Liver (tissue), 9 donors: ENCODE results near the gene ILKAP. TPM values are rescaled to one million over a fixed set of nuclear protein-coding genes. Genes with fewer than 3 reads are reported as not detected.
A peak's percentile ranks its signal among the peaks of the same experiment; 100 is the strongest.

ENCODE experiments used
- DNase-seq: peaks from one replicate; pipeline ENCODE4 v3.0.0-alpha.2; 2017; ENCODE audit warnings: low spot score
- H3K27ac ChIP-seq, 2 donors: one replicate each; pipeline ENCODE4 v1.7.0; 2013; ENCODE audit warnings: inconsistent platforms in 2 of 2, low read length in 2 of 2, control low read depth in 1 of 2, low read depth in 1 of 2, mild to moderate bottlenecking in 1 of 2
- H3K27me3 ChIP-seq, 4 donors: one replicate each; pipeline versions ENCODE4 v1.6.1 to v1.7.0; 2013; ENCODE audit warnings: low read length in 3 of 4, inconsistent platforms in 1 of 4, mild to moderate bottlenecking in 1 of 4, moderate library complexity in 1 of 4; ENCODE audit not compliant: control insufficient read depth in 4 of 4, insufficient read depth in 4 of 4
- H3K36me3 ChIP-seq, 4 donors: one replicate each; pipeline versions ENCODE4 v1.6.1 to v1.7.0; 2013; ENCODE audit warnings: low read length in 3 of 4, mild to moderate bottlenecking in 3 of 4, low read depth in 1 of 4, moderate library complexity in 1 of 4; ENCODE audit not compliant: control insufficient read depth in 4 of 4, insufficient read depth in 3 of 4
- H3K4me1 ChIP-seq, 4 donors: one replicate each; pipeline versions ENCODE4 v1.6.1 to v1.7.0; 2013; ENCODE audit warnings: low read length in 3 of 4, mild to moderate bottlenecking in 3 of 4, moderate library complexity in 1 of 4; ENCODE audit not compliant: control insufficient read depth in 4 of 4, insufficient read depth in 4 of 4
- H3K4me3 ChIP-seq, 3 donors: one replicate each; pipeline versions ENCODE4 v1.6.1 to v1.7.0; 2013; ENCODE audit warnings: low read length in 3 of 3, control low read depth in 1 of 3, low read depth in 1 of 3, mild to moderate bottlenecking in 1 of 3
- H3K9ac ChIP-seq, 2 donors: one replicate each; pipeline ENCODE4 v1.7.0; 2013; ENCODE audit warnings: low read length in 2 of 2, mild to moderate bottlenecking in 2 of 2, moderate library complexity in 2 of 2, control low read depth in 1 of 2, low read depth in 1 of 2
- H3K9me3 ChIP-seq, 4 donors: one replicate each; pipeline versions ENCODE4 v1.6.1 to v1.7.0; 2013; ENCODE audit warnings: low read length in 3 of 4; ENCODE audit not compliant: control insufficient read depth in 4 of 4
- CTCF ChIP-seq: fragments of 150-350 bp; IDR thresholded peaks from 2 replicates; pipeline ENCODE4 v1.5.1; 2017; ENCODE audit warnings: improper control_type of control experiment, low read depth, low read length; ENCODE audit not compliant: missing input control
- FOXA1 ChIP-seq: IDR thresholded peaks from 2 replicates; pipeline ENCODE4 v1.6.1; 2016; ENCODE audit warnings: antibody characterized with exemption
- FOXA2 ChIP-seq: IDR thresholded peaks from 2 replicates; pipeline ENCODE4 v1.6.1; 2016; ENCODE audit warnings: antibody characterized with exemption
- GABPA ChIP-seq, 2 donors: IDR thresholded peaks in 1 of 2; conservative IDR thresholded peaks in 1 of 2; 2 replicates each; pipeline ENCODE4 v1.6.1; 2016; ENCODE audit warnings: antibody characterized with exemption in 2 of 2, mild to moderate bottlenecking in 1 of 2, moderate library complexity in 1 of 2
- HNF4A ChIP-seq, 2 donors: conservative IDR thresholded peaks; 2 replicates each; pipeline ENCODE4 v1.6.1; 2016; ENCODE audit warnings: antibody characterized with exemption in 2 of 2, mild to moderate bottlenecking in 2 of 2
- JUND ChIP-seq, 2 donors: IDR thresholded peaks; 2 replicates each; pipeline ENCODE4 v1.6.1; 2016; ENCODE audit warnings: antibody characterized with exemption in 2 of 2
- MAX ChIP-seq: IDR thresholded peaks from 2 replicates; pipeline ENCODE4 v1.6.1; 2016; ENCODE audit warnings: antibody characterized with exemption
- NR2F2 ChIP-seq: IDR thresholded peaks from 2 replicates; pipeline ENCODE4 v1.6.1; 2016; ENCODE audit warnings: antibody characterized with exemption
- SP1 ChIP-seq: IDR thresholded peaks from 2 replicates; pipeline ENCODE4 v1.6.1; 2018; ENCODE audit warnings: antibody characterized with exemption, mild to moderate bottlenecking
- TAF1 ChIP-seq: conservative IDR thresholded peaks from 2 replicates; pipeline ENCODE4 v1.6.1; 2016; ENCODE audit warnings: antibody characterized with exemption, mild to moderate bottlenecking
- YY1 ChIP-seq: IDR thresholded peaks from 2 replicates; pipeline ENCODE4 v1.6.1; 2016; ENCODE audit warnings: antibody characterized with exemption, mild to moderate bottlenecking
- WGBS: extraction: QIAGEN DNeasy Blood & Tissue Kit; methylation state at CpG from one replicate; pipeline ENCODE4 v1.1.7; 2013; 5-methylcytosine and 5-hydroxymethylcytosine counted together
- polyA plus RNA-seq, 2 donors: library from polyadenylated mRNA; stranded (reverse) in 1 of 2; unstranded in 1 of 2; fragments of 200-250 nt in 1 of 2; fragments of >200 nt in 1 of 2; fragmentation: Nextera tagmentation in 1 of 2; extraction: Ambion mirVana in 1 of 2; gene quantifications; one replicate each; pipeline versions ENCODE4 v1.2.1 to v1.2.3, GENCODE V29; 2013 to 2015
- total RNA-seq, 2 donors: library from RNA; depleted of rRNA; stranded (reverse); fragments of >200 nt; gene quantifications; one replicate each; pipeline ENCODE4 v1.2.3, GENCODE V29; 2014
- TF ChIP-seq, protein P1 (sequence below): IDR thresholded peaks from 2 replicates; pipeline ENCODE4 v1.6.1; 2016; ENCODE audit warnings: antibody characterized with exemption, mild to moderate bottlenecking
- TF ChIP-seq, protein P2 (sequence below): IDR thresholded peaks from 2 replicates; pipeline ENCODE4 v1.6.1; 2016; ENCODE audit warnings: antibody characterized with exemption
- donor health status: healthy.
- donor health status: healthy.
- donor health status: healthy.
- donor health status: healthy.
- donor health status: healthy.

The ILKAP gene
- total and polyA plus RNA-seq, 4 donors = 15.0 to 21.1 (median 20.0) TPM

GRCh38 chr2:238239863-238240756 is 36.6 kb upstream of the ILKAP start, which contains the start of gene HES6:
Gene HES6 (minus strand): TSS chr2:238240038. CDS start chr2:238239905, 133 bp downstream.
- Histone ChIP-seq H3K4me1 (peaks cover 10 to 20% (median 11%) of the 10 kb centered on the region in 4 donors), H3K9me3 (no peaks in the 10 kb centered on the region), H3K36me3 (peaks cover 2 to 7% (median 5%) of the 10 kb centered on the region in 4 donors), H3K27me3 (no peaks in the 10 kb centered on the region), H3K4me3 (peak within 1 kb of the TSS in 2 of 3 donors; percentile 37 to 84), H3K27ac (no peak within 1 kb of the TSS), H3K9ac (no peak within 1 kb of the TSS)
- peak; percentile 14 for TF ChIP-seq CTCF
- TF ChIP-seq JUND (IDR thresholded peaks at IDR 0.05) = no peak
- TF ChIP-seq GABPA (IDR thresholded peaks at IDR 0.05 in 1 of 2, conservative IDR thresholded peaks at IDR 0.05 in 1 of 2) = no peak
- DNase-seq = peak; percentile 88
- WGBS = 2% methylated on average over 105 of the region's 105 CpGs

- H3K36me3 ChIP-seq = peaks cover 2 to 4% (median 3%) of the 10 kb centered on the region in 4 donors
- no peaks in the 10 kb centered on the region for H3K9me3 ChIP-seq
- no peak for DNase-seq
- TF ChIP-seq TAF1 = no peak
- H3K27ac ChIP-seq = no peak overlapping the region
- WGBS = 2% methylated on average over 43 of the region's 43 CpGs
- peak overlapping the region in 2 of 3 donors; percentile 29 to 84 for H3K4me3 ChIP-seq
- no peaks in the 10 kb centered on the region for H3K27me3 ChIP-seq
- H3K9ac ChIP-seq = no peak overlapping the region
- H3K4me1 ChIP-seq = peaks cover 10 to 20% (median 12%) of the 10 kb centered on the region in 4 donors
Observed at GRCh38 chr2:238239543-238239862, 36.0 kb upstream of the ILKAP start.

- Histone ChIP-seq H3K4me3 (peak overlapping the region in 1 of 3 donors; percentile 84), H3K4me1 (peaks cover 10 to 20% (median 13%) of the 10 kb centered on the region in 4 donors), H3K36me3 (peaks cover 0 to under 1% (median 0%) of the 10 kb centered on the region in 4 donors), H3K27me3 (no peaks in the 10 kb centered on the region), H3K27ac (no peak overlapping the region), H3K9me3 (no peaks in the 10 kb centered on the region), H3K9ac (no peak overlapping the region)
- TF ChIP-seq HNF4A (conservative IDR thresholded peaks at IDR 0.05) (no peak), NR2F2 (no peak), SP1 (no peak), YY1 (no peak), JUND (IDR thresholded peaks at IDR 0.05) (no peak), MAX (no peak), FOXA2 (no peak), FOXA1 (no peak), TAF1 (no peak)
- TF ChIP-seq, protein P1, sequence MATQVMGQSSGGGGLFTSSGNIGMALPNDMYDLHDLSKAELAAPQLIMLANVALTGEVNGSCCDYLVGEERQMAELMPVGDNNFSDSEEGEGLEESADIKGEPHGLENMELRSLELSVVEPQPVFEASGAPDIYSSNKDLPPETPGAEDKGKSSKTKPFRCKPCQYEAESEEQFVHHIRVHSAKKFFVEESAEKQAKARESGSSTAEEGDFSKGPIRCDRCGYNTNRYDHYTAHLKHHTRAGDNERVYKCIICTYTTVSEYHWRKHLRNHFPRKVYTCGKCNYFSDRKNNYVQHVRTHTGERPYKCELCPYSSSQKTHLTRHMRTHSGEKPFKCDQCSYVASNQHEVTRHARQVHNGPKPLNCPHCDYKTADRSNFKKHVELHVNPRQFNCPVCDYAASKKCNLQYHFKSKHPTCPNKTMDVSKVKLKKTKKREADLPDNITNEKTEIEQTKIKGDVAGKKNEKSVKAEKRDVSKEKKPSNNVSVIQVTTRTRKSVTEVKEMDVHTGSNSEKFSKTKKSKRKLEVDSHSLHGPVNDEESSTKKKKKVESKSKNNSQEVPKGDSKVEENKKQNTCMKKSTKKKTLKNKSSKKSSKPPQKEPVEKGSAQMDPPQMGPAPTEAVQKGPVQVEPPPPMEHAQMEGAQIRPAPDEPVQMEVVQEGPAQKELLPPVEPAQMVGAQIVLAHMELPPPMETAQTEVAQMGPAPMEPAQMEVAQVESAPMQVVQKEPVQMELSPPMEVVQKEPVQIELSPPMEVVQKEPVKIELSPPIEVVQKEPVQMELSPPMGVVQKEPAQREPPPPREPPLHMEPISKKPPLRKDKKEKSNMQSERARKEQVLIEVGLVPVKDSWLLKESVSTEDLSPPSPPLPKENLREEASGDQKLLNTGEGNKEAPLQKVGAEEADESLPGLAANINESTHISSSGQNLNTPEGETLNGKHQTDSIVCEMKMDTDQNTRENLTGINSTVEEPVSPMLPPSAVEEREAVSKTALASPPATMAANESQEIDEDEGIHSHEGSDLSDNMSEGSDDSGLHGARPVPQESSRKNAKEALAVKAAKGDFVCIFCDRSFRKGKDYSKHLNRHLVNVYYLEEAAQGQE = no peak
- TF ChIP-seq, protein P2, sequence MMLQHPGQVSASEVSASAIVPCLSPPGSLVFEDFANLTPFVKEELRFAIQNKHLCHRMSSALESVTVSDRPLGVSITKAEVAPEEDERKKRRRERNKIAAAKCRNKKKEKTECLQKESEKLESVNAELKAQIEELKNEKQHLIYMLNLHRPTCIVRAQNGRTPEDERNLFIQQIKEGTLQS = no peak
- no peak for DNase-seq
- WGBS = 29% methylated on average over 75 of the region's 75 CpGs
Observed at GRCh38 chr2:238238766-238239542, 35.5 kb upstream of the ILKAP start.
